Hematopoietic multipotent progenitor cell treated with erythropoietin and hydrocortisone succinate and interleukin-3 and kit ligand, for 6 days (in vitro differentiated cells): ENCODE measurements around the gene STIP1.
A peak's percentile ranks its signal among the peaks of the same experiment; 100 is the strongest.

Experiments
- DNase-seq: peaks from one replicate; pipeline ENCODE4 v3.0.0-alpha.2; 2015

Gene STIP1

GRCh38 chr11:64203421-64204079 is 17.6 kb downstream of the STIP1 start:
- no peak for DNase-seq

DNA sequence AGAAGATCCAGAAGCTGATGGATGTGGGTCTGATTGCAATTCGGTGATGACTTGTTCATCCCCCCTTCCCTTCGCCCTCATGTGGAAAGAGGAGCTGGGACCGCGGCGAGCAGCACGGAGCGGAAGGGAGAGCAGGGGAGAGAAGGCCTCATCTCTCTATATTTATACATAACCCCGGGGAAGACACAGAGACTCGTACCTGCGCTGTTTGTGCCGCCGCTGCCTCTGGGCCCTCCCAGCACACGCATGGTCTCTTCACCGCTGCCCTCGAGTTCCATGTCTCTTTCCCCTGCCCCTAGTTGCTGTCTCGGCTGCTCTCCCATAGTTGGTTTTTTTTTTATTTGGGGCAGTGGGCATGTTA is 18.1 kb downstream of the STIP1 start:
- no peak for DNase-seq

DNA sequence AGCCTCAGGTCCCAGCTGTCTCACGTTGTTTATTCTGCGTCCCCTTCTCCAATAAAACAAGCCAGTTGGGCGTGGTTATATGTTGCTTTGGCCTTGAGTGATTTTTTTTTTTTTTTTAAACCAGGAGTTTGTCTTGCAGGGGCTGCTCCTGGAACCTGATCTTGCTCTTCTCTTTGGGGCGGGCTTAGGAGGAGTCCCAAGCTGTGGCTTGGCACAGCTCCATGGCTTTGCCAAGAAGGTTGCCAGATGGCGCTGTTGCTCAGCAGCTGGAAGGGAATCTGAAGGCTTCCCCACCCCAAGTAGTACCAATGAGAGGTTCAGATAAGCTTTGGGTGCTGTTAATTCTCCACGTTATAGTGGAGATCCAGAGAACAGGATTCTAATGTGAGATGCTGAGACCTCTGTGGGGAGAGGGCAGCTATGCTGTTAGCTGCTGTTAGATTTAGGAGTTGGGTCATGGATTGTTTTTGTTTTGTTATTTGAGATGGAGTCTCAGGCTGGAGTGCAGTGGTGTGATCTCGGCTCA is 18.6 kb downstream of the STIP1 start:
- DNase-seq, result peak; percentile 99

DNA sequence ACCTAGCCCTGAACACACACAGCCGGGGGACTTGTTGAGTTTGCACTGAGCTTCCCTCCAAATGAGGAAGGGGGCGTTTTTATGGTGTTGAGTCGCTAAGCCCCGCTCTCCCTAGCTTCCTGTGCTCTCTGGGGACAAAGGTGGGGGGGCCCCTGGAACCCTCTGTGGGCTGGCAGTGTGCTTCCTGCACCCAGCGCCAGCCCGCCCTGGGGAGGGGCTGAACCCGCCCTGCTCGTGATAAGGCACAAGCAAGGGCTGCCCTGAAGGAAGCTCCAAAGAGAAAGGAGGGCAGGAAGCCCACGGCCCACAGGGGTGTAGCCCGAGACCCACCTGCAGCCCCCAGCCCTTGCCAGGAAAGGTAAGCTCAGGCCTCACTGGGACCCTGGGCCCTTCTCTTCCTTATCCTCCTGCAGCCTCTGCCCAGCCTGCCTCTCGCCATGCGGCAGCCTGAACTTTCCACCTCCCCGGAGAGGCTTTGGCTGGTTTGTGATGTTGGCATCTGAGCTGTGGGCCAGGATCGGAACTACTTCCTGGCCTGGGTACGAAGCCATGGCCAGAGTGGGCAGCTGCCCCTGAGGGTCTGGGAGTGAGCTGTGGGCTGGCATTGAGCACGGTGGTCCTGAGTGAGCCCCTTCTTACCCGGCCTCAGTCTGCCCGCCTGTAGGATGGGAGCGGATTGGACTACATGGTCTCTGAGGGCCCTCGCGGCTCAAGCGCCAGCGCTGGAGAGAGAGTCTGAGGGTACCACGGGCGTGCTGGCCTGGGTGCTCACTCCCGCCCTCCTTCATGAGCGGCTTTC is 20.7 kb downstream of the STIP1 start, which contains the start of gene FERMT3:
FERMT3 (plus strand) TSS at position 265 of the 799 bp plus-strand sequence. CDS start 644 bp downstream, outside the sequence.
- DNase-seq, result peak; percentile 94

- peak; percentile 94 for DNase-seq
Measured at GRCh38 chr11:64207256-64208085, 21.5 kb downstream of the STIP1 start.

DNA sequence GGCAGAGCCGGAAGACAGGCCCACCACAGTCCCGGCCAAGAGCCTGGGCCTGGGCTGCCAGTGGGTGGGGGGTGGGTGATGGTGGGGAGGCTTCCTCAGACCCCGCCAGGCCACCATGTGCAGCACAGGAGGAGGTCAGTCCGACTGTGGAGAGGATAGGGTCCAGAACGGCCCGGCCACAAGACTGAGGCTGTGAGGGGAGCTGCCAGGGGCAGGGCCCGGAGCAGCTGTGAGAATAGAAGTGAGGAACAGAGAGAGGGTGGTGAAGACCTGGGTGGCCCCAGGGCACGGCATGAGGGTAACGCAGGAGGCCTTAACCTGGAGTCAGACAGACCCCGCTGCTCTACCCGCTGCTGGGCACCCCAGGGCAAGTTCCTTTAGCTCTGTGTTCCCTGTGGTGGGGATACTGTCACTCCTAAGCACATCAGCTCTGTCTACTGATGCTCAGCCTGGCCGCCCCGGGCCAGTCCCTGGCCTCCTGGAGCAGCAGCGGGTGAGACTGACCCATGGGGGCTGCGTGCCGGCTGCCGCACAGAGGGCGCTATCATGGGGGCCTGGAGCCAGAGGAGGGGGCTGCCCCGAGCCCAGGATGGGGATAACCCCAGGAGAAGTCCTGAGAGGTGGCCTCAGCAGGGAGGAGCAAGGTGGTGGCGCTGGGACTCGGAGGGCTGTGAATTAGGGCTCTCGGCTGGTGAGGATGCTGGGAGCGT is 22.3 kb downstream of the STIP1 start:
- DNase-seq, result no peak

GRCh38 chr11:64208796-64209562 is 23.0 kb downstream of the STIP1 start:
- DNase-seq, result no peak

GRCh38 chr11:64209563-64209843 is 23.5 kb downstream of the STIP1 start:
- DNase-seq, result no peak

GRCh38 chr11:64210301-64211020 is 24.5 kb downstream of the STIP1 start:
- DNase-seq, result no peak

DNA sequence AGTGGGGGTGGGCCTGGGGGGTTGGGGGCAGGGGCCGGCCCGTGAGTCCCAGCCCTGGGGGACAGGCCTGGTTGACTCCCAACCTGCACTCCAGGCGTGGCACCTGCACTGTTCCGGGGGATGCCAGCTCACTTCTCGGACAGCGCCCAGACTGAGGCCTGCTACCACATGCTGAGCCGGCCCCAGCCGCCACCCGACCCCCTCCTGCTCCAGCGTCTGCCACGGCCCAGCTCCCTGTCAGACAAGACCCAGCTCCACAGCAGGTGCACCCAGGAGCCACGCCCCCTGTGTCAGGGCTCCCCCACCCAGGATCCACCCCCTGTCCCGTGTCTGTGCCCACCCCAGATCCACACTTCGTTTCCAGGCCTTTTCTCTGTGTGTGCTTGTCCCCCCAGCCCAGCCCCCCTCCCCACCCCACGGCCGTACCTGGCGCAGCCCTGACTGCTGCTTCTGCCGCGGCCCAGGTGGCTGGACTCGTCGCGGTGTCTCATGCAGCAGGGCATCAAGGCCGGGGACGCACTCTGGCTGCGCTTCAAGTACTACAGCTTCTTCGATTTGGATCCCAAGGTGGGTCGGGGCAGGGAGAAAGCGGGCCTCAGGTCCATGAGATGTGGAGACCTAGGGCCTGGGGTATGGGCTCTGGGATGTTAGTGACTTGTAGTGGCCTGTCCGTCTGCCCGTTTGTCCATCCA is 25.4 kb downstream of the STIP1 start:
- no peak for DNase-seq

- DNase-seq, result peak; percentile 43
Measured at GRCh38 chr11:64216879-64217278, 30.9 kb downstream of the STIP1 start.

DNA sequence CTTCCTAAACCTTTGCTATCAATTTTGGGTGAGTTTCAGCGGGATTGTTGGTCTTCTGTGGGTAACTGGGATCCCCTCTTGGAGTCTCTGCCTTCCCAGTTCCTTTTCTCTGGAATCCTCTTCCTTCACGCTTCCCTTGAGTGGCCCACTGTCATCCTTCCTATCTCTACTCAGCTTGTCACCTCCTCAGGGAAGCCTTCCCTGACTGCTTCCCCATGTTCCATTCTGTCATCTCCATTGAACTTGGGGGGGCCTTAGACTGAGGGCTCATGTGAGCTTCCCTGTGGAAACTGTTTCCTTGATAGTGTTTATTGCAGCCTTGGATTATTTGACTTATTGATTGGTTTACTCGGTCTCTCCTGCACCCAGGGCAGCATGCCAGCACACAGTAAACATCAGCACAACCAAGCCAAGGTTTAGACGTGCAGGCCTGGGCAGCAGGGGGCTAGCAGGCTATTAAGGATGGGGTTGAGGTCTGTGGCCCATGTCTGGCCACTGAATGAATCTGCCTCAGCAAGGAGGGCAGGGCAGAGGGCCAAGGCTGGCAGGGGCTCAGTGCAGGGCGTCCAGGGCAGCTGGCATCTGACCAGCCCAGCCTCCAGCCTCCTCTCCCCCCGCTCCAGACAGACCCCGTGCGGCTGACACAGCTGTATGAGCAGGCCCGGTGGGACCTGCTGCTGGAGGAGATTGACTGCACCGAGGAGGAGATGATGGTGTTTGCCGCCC is 32.8 kb downstream of the STIP1 start:
- DNase-seq, result no peak

DNA sequence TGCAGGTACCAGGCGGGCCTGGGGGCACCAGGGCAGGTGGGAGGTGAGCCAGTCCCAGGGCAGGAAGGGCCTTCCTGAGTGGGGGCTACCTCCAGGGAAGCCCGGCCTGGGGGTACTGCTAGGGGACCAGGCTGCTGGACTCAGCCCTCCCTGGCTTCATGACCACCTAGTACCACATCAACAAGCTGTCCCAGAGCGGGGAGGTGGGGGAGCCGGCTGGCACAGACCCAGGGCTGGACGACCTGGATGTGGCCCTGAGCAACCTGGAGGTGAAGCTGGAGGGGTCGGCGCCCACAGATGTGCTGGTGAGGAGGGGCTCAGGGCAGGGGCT is 33.3 kb downstream of the STIP1 start:
- DNase-seq, result no peak

DNA sequence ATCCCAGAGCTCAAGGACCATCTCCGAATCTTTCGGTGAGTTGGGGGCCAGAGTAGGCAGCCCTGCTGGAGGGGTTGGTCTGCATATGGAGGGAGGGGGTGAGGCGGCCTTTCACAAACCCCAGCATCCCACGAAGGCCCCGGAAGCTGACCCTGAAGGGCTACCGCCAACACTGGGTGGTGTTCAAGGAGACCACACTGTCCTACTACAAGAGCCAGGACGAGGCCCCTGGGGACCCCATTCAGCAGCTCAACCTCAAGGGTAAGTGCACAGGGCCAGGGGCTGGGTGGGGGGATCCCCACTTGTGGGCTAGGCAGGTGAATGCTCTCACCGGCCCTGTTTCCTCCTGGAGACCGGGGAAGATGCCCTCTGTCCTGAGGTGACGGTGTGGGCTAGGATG is 33.8 kb downstream of the STIP1 start:
- no peak for DNase-seq

DNA sequence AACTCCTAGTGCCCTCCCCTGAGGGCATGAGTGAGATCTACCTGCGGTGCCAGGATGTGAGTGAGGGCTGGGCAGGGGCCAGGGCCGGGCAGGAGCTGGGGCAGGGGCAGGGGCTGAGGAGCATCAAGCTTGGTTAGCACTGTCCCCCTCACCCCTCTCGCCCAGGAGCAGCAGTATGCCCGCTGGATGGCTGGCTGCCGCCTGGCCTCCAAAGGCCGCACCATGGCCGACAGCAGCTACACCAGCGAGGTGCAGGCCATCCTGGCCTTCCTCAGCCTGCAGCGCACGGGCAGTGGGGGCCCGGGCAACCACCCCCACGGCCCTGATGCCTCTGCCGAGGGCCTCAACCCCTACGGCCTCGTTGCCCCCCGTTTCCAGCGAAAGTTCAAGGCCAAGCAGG is 34.3 kb downstream of the STIP1 start:
- DNase-seq, result no peak

DNA sequence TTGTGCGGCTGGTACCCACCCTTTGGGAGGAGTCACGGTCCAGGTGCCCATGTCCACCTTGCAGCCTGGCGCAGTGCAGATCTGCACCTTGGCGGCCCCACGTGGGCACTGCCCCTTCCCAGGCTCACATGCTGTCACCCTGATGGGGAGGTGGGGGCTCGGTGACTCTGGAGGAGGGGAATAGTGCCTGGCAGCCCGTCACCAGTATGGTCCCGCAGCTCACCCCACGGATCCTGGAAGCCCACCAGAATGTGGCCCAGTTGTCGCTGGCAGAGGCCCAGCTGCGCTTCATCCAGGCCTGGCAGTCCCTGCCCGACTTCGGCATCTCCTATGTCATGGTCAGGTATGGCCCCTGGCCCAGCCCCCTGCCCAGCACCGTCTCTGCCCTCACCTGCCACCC is 34.8 kb downstream of the STIP1 start:
- no peak for DNase-seq

GRCh38 chr11:64222651-64223000 is 36.7 kb downstream of the STIP1 start:
- DNase-seq, result no peak

DNA sequence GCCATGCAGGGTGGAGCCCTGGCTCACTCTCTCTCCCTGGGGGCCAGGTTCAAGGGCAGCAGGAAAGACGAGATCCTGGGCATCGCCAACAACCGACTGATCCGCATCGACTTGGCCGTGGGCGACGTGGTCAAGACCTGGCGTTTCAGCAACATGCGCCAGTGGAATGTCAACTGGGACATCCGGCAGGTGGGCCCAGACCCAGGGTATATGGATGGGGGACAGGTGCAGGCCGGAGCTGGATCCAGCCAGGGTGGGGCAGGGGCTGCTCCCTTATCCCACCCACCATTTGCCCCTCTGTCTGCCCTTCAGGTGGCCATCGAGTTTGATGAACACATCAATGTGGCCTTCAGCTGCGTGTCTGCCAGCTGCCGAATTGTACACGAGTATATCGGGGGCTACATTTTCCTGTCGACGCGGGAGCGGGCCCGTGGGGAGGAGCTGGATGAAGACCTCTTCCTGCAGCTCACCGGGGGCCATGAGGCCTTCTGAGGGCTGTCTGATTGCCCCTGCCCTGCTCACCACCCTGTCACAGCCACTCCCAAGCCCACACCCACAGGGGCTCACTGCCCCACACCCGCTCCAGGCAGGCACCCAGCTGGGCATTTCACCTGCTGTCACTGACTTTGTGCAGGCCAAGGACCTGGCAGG is 37.2 kb downstream of the STIP1 start:
- no peak for DNase-seq

- DNase-seq, result no peak
Measured at GRCh38 chr11:64224151-64224890, 38.4 kb downstream of the STIP1 start.
